Stomach (tissue), 4 donors: ENCODE results near the gene SNURF.
"Not testable (repeated sequence)": the region's sequence is repeated elsewhere in the genome, so short reads cannot be mapped to it uniquely, and the experiment has no call there.

Source experiments
- POLR2A ChIP-seq, 4 donors: fragments of 450-650 bp; IDR thresholded peaks; one replicate each; pipeline ENCODE4 v1.6.1; 2016; ENCODE audit warnings: antibody characterized with exemption in 4 of 4, control low read depth in 2 of 4, mild to moderate bottlenecking in 1 of 4, moderate library complexity in 1 of 4
- TF ChIP-seq, protein P1 (sequence below), 7 experiments: fragments of 450-650 bp in 4 of 7; fragments of 200-600 bp in 3 of 7; sonication (generic) in 3 of 7; IDR thresholded peaks; one replicate each; pipeline ENCODE4 v1.5.1; 2016 to 2019; ENCODE audit warnings: antibody characterized with exemption in 7 of 7, control low read depth in 2 of 7, mild to moderate bottlenecking in 1 of 7

DNA sequence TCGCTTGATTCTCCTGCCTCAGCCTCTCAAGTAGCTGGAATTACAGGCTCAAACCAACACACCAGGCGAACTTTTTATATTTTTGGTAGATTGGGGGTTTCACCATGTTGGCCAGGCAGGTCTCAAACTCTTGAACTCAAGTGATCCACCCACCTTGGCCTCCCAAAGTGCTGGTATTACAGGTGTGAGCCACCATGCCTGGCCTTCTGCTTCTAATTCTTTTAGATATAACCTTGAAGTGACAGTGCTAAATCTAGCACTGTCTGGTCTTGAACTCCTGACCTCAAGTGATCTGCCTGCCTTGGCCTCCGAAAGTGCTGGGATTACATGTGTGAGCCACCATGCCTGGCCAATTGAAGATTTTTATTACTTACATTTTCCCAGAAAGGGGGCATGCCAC is 16.6 kb upstream of the SNURF start:
- TF ChIP-seq, protein P1, sequence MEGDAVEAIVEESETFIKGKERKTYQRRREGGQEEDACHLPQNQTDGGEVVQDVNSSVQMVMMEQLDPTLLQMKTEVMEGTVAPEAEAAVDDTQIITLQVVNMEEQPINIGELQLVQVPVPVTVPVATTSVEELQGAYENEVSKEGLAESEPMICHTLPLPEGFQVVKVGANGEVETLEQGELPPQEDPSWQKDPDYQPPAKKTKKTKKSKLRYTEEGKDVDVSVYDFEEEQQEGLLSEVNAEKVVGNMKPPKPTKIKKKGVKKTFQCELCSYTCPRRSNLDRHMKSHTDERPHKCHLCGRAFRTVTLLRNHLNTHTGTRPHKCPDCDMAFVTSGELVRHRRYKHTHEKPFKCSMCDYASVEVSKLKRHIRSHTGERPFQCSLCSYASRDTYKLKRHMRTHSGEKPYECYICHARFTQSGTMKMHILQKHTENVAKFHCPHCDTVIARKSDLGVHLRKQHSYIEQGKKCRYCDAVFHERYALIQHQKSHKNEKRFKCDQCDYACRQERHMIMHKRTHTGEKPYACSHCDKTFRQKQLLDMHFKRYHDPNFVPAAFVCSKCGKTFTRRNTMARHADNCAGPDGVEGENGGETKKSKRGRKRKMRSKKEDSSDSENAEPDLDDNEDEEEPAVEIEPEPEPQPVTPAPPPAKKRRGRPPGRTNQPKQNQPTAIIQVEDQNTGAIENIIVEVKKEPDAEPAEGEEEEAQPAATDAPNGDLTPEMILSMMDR (IDR thresholded peaks at IDR 0.05), result not testable (repeated sequence)
- TF ChIP-seq POLR2A (IDR thresholded peaks at IDR 0.05), result not testable (repeated sequence)
